Panc1 (cell line): ENCODE results near the gene RAPGEFL1.

Experiments
- CTCF ChIP-seq: fragments of 450-650 bp; IDR thresholded peaks from 2 replicates; pipeline ENCODE4 v1.5.1; 2017; ENCODE audit warnings: mild to moderate bottlenecking
- POLR2AphosphoS5 ChIP-seq: IDR thresholded peaks from 2 replicates; pipeline ENCODE4 v1.6.1; 2012; ENCODE audit warnings: mild to moderate bottlenecking, low read depth, low read length, moderate library complexity
- REST ChIP-seq, 2 experiments: IDR thresholded peaks; 2 replicates each; pipeline ENCODE4 v1.6.1; 2011 to 2012; ENCODE audit warnings: low read depth in 2 of 2, control low read depth in 1 of 2, low read length in 1 of 2, mild to moderate bottlenecking in 1 of 2, moderate library complexity in 1 of 2; ENCODE audit not compliant: insufficient read depth in 1 of 2
- TCF7L2 ChIP-seq: IDR thresholded peaks from 2 replicates; pipeline ENCODE4 v1.6.1; 2011; ENCODE audit warnings: mild to moderate bottlenecking, low read depth, low read length, inconsistent platforms

- TF ChIP-seq CTCF (no peak), REST (IDR thresholded peaks at IDR 0.05; ENCODE audit: insufficient read depth in 1 of 2, low read depth in 2 of 2, low read length in 1 of 2) (no peak), POLR2AphosphoS5 (no peak), TCF7L2 (no peak)
Observed at GRCh38 chr17:40241252-40241834, 64.1 kb downstream of the RAPGEFL1 start.
